H1 (cell line): ENCODE data around the gene NRIP3. TPM values are rescaled to one million over a fixed set of nuclear protein-coding genes. Genes with fewer than 3 reads are reported as not detected.
A peak's percentile ranks its signal among the peaks of the same experiment; 100 is the strongest.

Source experiments
- CTCF ChIA-PET: fragments of 300-600 bp; sonication (Branson Sonifier 250); formaldehyde crosslinking; loops from one replicate; lab custom pipeline; 2021; ENCODE audit not compliant: partially characterized antibody; lab: Charles Lee
- POLR2A ChIA-PET: fragments of 300-600 bp; sonication (Branson Sonifier 250); formaldehyde crosslinking; loops from one replicate; lab custom pipeline; 2021; ENCODE audit warnings: inconsistent platforms; ENCODE audit not compliant: partially characterized antibody; lab: Charles Lee
- DNase-seq, 2 experiments: peaks; one replicate each; pipeline versions ENCODE4 v3.0.0 to v3.0.0-alpha.2; 2010 to 2022; ENCODE audit warnings: low spot score in 2 of 2, low read depth in 1 of 2, mixed read lengths in 1 of 2
- FAIRE-seq: peaks from 2 replicates; lab custom pipeline; 2011; peaks lifted over from hg19 to GRCh38; lab: Jason Lieb, UNC
- H2AFZ ChIP-seq: 2 replicates; pipeline ENCODE4 v1.8.1; 2012; ENCODE audit warnings: low read length, inconsistent platforms
- H2AK5ac ChIP-seq: 2 replicates; pipeline ENCODE4 v1.6.1; 2013; ENCODE audit warnings: low read depth, low read length
- H2BK120ac ChIP-seq: replicated peaks from 2 replicates; pipeline ENCODE3; 2013; ENCODE audit warnings: low read depth, low read length, inconsistent platforms
- H2BK12ac ChIP-seq: 2 replicates; pipeline ENCODE4 v1.6.1; 2013; ENCODE audit warnings: low read depth, low read length
- H2BK15ac ChIP-seq: 2 replicates; pipeline ENCODE4 v1.6.1; 2013; ENCODE audit warnings: low read length
- H2BK20ac ChIP-seq: 2 replicates; pipeline ENCODE4 v1.6.1; 2013; ENCODE audit warnings: low read length
- H2BK5ac ChIP-seq: 2 replicates; pipeline ENCODE4 v1.6.1; 2013; ENCODE audit warnings: low read depth, low read length
- H3K14ac ChIP-seq: 2 replicates; pipeline ENCODE4 v1.6.1; 2013; ENCODE audit warnings: inconsistent platforms; ENCODE audit not compliant: insufficient read length
- H3K18ac ChIP-seq: 2 replicates; pipeline ENCODE4 v1.6.1; 2013; ENCODE audit warnings: low read length; ENCODE audit errors: extremely low read depth
- H3K23ac ChIP-seq: 2 replicates; pipeline ENCODE4 v1.6.1; 2013; ENCODE audit warnings: inconsistent platforms; ENCODE audit not compliant: insufficient read length
- H3K23me2 ChIP-seq: 2 replicates; pipeline ENCODE4 v1.6.1; 2013; ENCODE audit warnings: low read depth, low read length
- H3K27ac ChIP-seq: 2 replicates; pipeline ENCODE4 v1.6.1; 2011; ENCODE audit warnings: low read depth, low read length, inconsistent platforms
- H3K27me3 ChIP-seq, 4 experiments: replicated peaks in 1 of 4; 1 replicate in 1 of 4; 2 replicates in 3 of 4; pipeline versions ENCODE4 v1.6.1 to v1.8.1; 2011 to 2013; ENCODE audit warnings: low read length in 3 of 4, mild to moderate bottlenecking in 3 of 4, inconsistent platforms in 2 of 4, mixed read lengths in 2 of 4, moderate library complexity in 1 of 4; ENCODE audit not compliant: control insufficient read depth in 3 of 4, insufficient read depth in 3 of 4; ENCODE audit errors: extremely low read depth in 1 of 4
- H3K36me3 ChIP-seq, 4 experiments: 2 replicates each; pipeline versions ENCODE4 v1.6.1 to v1.8.1; 2011 to 2013; ENCODE audit warnings: mild to moderate bottlenecking in 4 of 4, low read length in 3 of 4, moderate library complexity in 2 of 4, control low read depth in 1 of 4, inconsistent platforms in 1 of 4; ENCODE audit not compliant: insufficient read depth in 4 of 4, control insufficient read depth in 2 of 4
- H3K4ac ChIP-seq: replicated peaks from 2 replicates; pipeline ENCODE3; 2013; ENCODE audit warnings: low read length, low read depth, mixed read lengths, inconsistent platforms; ENCODE audit not compliant: insufficient read length
- H3K4me1 ChIP-seq, 4 experiments: replicated peaks in 1 of 4; 1 replicate in 1 of 4; 2 replicates in 3 of 4; pipeline versions ENCODE4 v1.6.1 to v1.8.1; 2011 to 2013; ENCODE audit warnings: low read length in 3 of 4, inconsistent platforms in 2 of 4, mixed read lengths in 1 of 4; ENCODE audit not compliant: insufficient read depth in 4 of 4, control insufficient read depth in 3 of 4
- H3K4me2 ChIP-seq, 2 experiments: 2 replicates each; pipeline versions ENCODE4 v1.6.1 to v1.8.1; 2011 to 2013; ENCODE audit warnings: low read depth in 2 of 2, low read length in 2 of 2, control low read depth in 1 of 2, inconsistent platforms in 1 of 2, mild to moderate bottlenecking in 1 of 2; ENCODE audit not compliant: insufficient read depth in 1 of 2
- H3K4me3 ChIP-seq, 4 experiments: fragments of 200-600, 300-600 bp in 1 of 4; sonication (generic), shearing (Covaris generic), sonication (Bioruptor Twin) in 1 of 4; 2 replicates each; pipeline versions ENCODE4 v1.5.1 to v1.8.1; 2011 to 2016; ENCODE audit warnings: low read length in 4 of 4, low read depth in 3 of 4, control low read depth in 2 of 4, inconsistent platforms in 2 of 4, mild to moderate bottlenecking in 2 of 4, mixed read lengths in 1 of 4, moderate library complexity in 1 of 4; ENCODE audit not compliant: insufficient read depth in 2 of 4; ENCODE audit errors: extremely low read depth in 1 of 4
- H3K56ac ChIP-seq: replicated peaks from 2 replicates; pipeline ENCODE3; 2013; ENCODE audit warnings: low read depth, mild to moderate bottlenecking, mixed read lengths, low read length, inconsistent platforms; ENCODE audit not compliant: insufficient read length
- H3K79me1 ChIP-seq: 2 replicates; pipeline ENCODE4 v1.6.1; 2013; ENCODE audit warnings: low read depth, low read length, control low read depth
- H3K79me2 ChIP-seq, 2 experiments: 2 replicates each; pipeline versions ENCODE4 v1.6.1 to v1.8.1; 2012 to 2013; ENCODE audit warnings: low read length in 2 of 2, mild to moderate bottlenecking in 2 of 2, inconsistent platforms in 1 of 2; ENCODE audit not compliant: insufficient read depth in 2 of 2, control insufficient read depth in 1 of 2
- H3K9ac ChIP-seq, 4 experiments: replicated peaks in 1 of 4; 1 replicate in 1 of 4; 2 replicates in 3 of 4; pipeline versions ENCODE4 v1.6.1 to v1.8.1; 2011 to 2013; ENCODE audit warnings: low read depth in 3 of 4, low read length in 3 of 4, control low read depth in 2 of 4, mild to moderate bottlenecking in 2 of 4, moderate library complexity in 2 of 4, inconsistent platforms in 1 of 4; ENCODE audit errors: extremely low read depth in 1 of 4
- H3K9me3 ChIP-seq, 2 experiments: 2 replicates each; pipeline versions ENCODE4 v1.6.1 to v1.8.1; 2012 to 2013; ENCODE audit warnings: mild to moderate bottlenecking in 2 of 2, moderate library complexity in 2 of 2, control low read depth in 1 of 2, inconsistent platforms in 1 of 2, low read depth in 1 of 2, low read length in 1 of 2, mixed read lengths in 1 of 2; ENCODE audit not compliant: insufficient read depth in 2 of 2
- H4K20me1 ChIP-seq, 2 experiments: replicated peaks in 1 of 2; 2 replicates each; pipeline versions ENCODE3 to v1.8.1; 2011 to 2013; ENCODE audit warnings: inconsistent platforms in 2 of 2, low read length in 2 of 2, mild to moderate bottlenecking in 1 of 2; ENCODE audit not compliant: insufficient read depth in 2 of 2, control insufficient read depth in 1 of 2
- H4K5ac ChIP-seq: 2 replicates; pipeline ENCODE4 v1.6.1; 2013; ENCODE audit warnings: low read length, low read depth, mixed read lengths, inconsistent platforms; ENCODE audit not compliant: insufficient read length
- H4K8ac ChIP-seq: 2 replicates; pipeline ENCODE4 v1.8.0; 2013; ENCODE audit warnings: mild to moderate bottlenecking, moderate library complexity, low read length, inconsistent platforms; ENCODE audit not compliant: insufficient read depth; ENCODE audit errors: extremely low read depth
- H4K91ac ChIP-seq: replicated peaks from 2 replicates; pipeline ENCODE3; 2013; ENCODE audit warnings: low read length, mixed read lengths, inconsistent platforms; ENCODE audit not compliant: insufficient read length
- BACH1 ChIP-seq: IDR thresholded peaks from 2 replicates; pipeline ENCODE4 v1.6.1; 2012; ENCODE audit warnings: low read length, improper control_type of control experiment
- BCL11A ChIP-seq, 2 experiments: IDR thresholded peaks; one replicate each; pipeline ENCODE4 v1.6.1; 2011; ENCODE audit warnings: low read depth in 2 of 2, low read length in 2 of 2, mild to moderate bottlenecking in 2 of 2
- CTBP2 ChIP-seq: IDR thresholded peaks from 2 replicates; pipeline ENCODE4 v1.7.0; 2011; ENCODE audit warnings: borderline replicate concordance, mild to moderate bottlenecking, moderate library complexity, mixed read lengths, low read length; ENCODE audit not compliant: insufficient read depth, insufficient read length
- E2F6 ChIP-seq: IDR thresholded peaks from 2 replicates; pipeline ENCODE4 v1.6.1; 2012; ENCODE audit warnings: inconsistent platforms
- GTF2F1 ChIP-seq: IDR thresholded peaks from 2 replicates; pipeline ENCODE4 v1.6.1; 2012; ENCODE audit warnings: low read depth, low read length, improper control_type of control experiment, borderline replicate concordance
- HDAC2 ChIP-seq, 2 experiments: fragments of 300-600 bp in 1 of 2; sonication (generic) in 1 of 2; IDR thresholded peaks; 2 replicates each; pipeline ENCODE4 v1.6.1; 2011 to 2012; ENCODE audit warnings: low read depth in 2 of 2, low read length in 2 of 2, mild to moderate bottlenecking in 2 of 2, moderate library complexity in 2 of 2, borderline replicate concordance in 1 of 2, inconsistent platforms in 1 of 2
- KDM1A ChIP-seq: fragments of 200-600, 300-600 bp; sonication (generic); IDR thresholded peaks from 2 replicates; pipeline ENCODE4 v1.7.1; 2016; ENCODE audit warnings: mild to moderate bottlenecking, low read length, borderline replicate concordance
- POU5F1 ChIP-seq: IDR thresholded peaks from 2 replicates; pipeline ENCODE4 v1.6.1; 2011; ENCODE audit warnings: low read depth, mild to moderate bottlenecking, low read length, moderate library complexity
- RBBP5 ChIP-seq: IDR thresholded peaks from 2 replicates; pipeline ENCODE4 v1.7.1; 2012; ENCODE audit warnings: low read depth, mild to moderate bottlenecking, inconsistent platforms, low read length, moderate library complexity, borderline replicate concordance
- RFX5 ChIP-seq: IDR thresholded peaks from 2 replicates; pipeline ENCODE4 v1.6.1; 2011; ENCODE audit warnings: low read depth, low read length, improper control_type of control experiment, borderline replicate concordance
- SP1 ChIP-seq: IDR thresholded peaks from 2 replicates; pipeline ENCODE4 v1.6.1; 2011; ENCODE audit warnings: low read depth, low read length
- ZNF274 ChIP-seq: IDR thresholded peaks from 2 replicates; pipeline ENCODE4 v1.7.0; 2012; ENCODE audit warnings: low read length, borderline replicate concordance; ENCODE audit errors: extremely low read depth
- WGBS, 2 experiments: shearing (Covaris generic) in 1 of 2; methylation state at CpG; one replicate each; pipeline versions ENCODE4 v1.1.6 to v1.1.7; 2013 to 2015; ENCODE audit warnings: low lambda C conversion rate in 2 of 2, mixed read lengths in 2 of 2, inconsistent platforms in 1 of 2, low coverage in 1 of 2, missing lambda C conversion rate in 1 of 2; ENCODE audit not compliant: insufficient replicate concordance in 2 of 2, insufficient coverage in 1 of 2, insufficient read length in 1 of 2; ENCODE audit errors: extremely low coverage in 1 of 2, missing lambda C conversion rate in 1 of 2; 5-methylcytosine and 5-hydroxymethylcytosine counted together
- polyA plus RNA-seq, 7 experiments: library from polyadenylated mRNA; depleted of rRNA in 3 of 7; stranded (reverse) in 5 of 7; unstranded in 2 of 7; fragments of >200 nt in 5 of 7; fragments of 200-250 nt in 2 of 7; gene quantifications; 1 replicate in 5 of 7; 2 replicates in 1 of 7; 4 replicates in 1 of 7; pipeline versions ENCODE4 v1.2.1 to v1.2.3, GENCODE V29; 2011 to 2013; ENCODE audit warnings: missing spikeins in 2 of 7, mixed read lengths in 2 of 7
- total RNA-seq: library from RNA; stranded (reverse); fragmentation: NEBNext Ultra II Directional; extraction: Animal tissue kit (Norgen Biotek cat#: 25700); gene quantifications from 2 replicates; pipeline ENCODE4 v1.2.1, GENCODE V29; 2021

Gene NRIP3
- total and polyA plus RNA-seq, 2 of the 8 experiments (the other 6 are each of a cell fraction or from before 2014, with no cell fraction given): 3.9 to 7.1 TPM

- DNase-seq (no peak), FAIRE-seq (peak; percentile 57)
- Histone ChIP-seq H2BK12ac (no peak overlapping the region), H2BK20ac (no peak overlapping the region), H2AFZ (no peak overlapping the region), H3K4me3 (no peak overlapping the region), H3K79me1 (no peaks in the 10 kb centered on the region), H3K18ac (no peak overlapping the region), H3K4ac (no peak overlapping the region), H3K9ac (no peak overlapping the region), H3K14ac (no peak overlapping the region), H2BK15ac (no peak overlapping the region), H3K9me3 (no peaks in the 10 kb centered on the region), H3K56ac (no peak overlapping the region), H3K23me2 (no peaks in the 10 kb centered on the region), H4K20me1 (no peaks in the 10 kb centered on the region), H4K91ac (no peak overlapping the region), H4K5ac (no peak overlapping the region), H3K27ac (no peak overlapping the region), H2AK5ac (no peak overlapping the region), H2BK120ac (no peak overlapping the region), H3K36me3 (peaks cover 0 to 5% (median under 1%) of the 10 kb centered on the region in 4 experiments; a peak in 1 of 8 replicates), H3K4me2 (no peak overlapping the region), H3K79me2 (no peaks in the 10 kb centered on the region), H3K23ac (no peak overlapping the region), H3K27me3 (no peaks in the 10 kb centered on the region), H3K4me1 (no peaks in the 10 kb centered on the region), H2BK5ac (no peak overlapping the region), H4K8ac (no peak overlapping the region)
- ChIA-PET CTCF (interaction anchor here (1.1 to 2.0 kb wide), 7 partner anchors 10 to 189 kb away, joined by 3 to 6 read pairs (median 4); no protein-coding TSS in a partner anchor), POLR2A (interaction anchor here (0.6 to 1.1 kb wide), 2 partner anchors 16 to 558 kb away, joined by 3 to 4 read pairs; no protein-coding TSS in a partner anchor)
- 85% methylated on average over 3 of the region's 3 CpGs; no CpG with 5 or more reads in 1 of the 2 experiments for WGBS, 2 experiments
- TF ChIP-seq SP1 (no peak), E2F6 (no peak), BCL11A (IDR thresholded peaks at IDR 0.05; ENCODE audit: low read depth in 2 of 2, low read length in 2 of 2) (no peak), GTF2F1 (no peak), RBBP5 (no peak), POU5F1 (no peak), HDAC2 (IDR thresholded peaks at IDR 0.05; ENCODE audit: borderline replicate concordance in 1 of 2, low read depth in 2 of 2, low read length in 2 of 2) (no peak), KDM1A (no peak), ZNF274 (no peak), CTBP2 (no peak), RFX5 (no peak), BACH1 (no peak)
Observed at GRCh38 chr11:8948886-8949285, 54.9 kb downstream of the NRIP3 start.
